Fibroblast of the aortic adventitia (primary cell): ENCODE data around the gene NR5A1. TPM values are rescaled to one million over a fixed set of nuclear protein-coding genes. Genes with fewer than 3 reads are reported as not detected.

ENCODE experiments used
- DNase-seq: peaks from one replicate; pipeline ENCODE4 v3.0.0-alpha.2; 2010; ENCODE audit warnings: low read depth
- H3K4me3 ChIP-seq: 2 replicates; pipeline ENCODE4 v1.5.1; 2011; ENCODE audit warnings: low read depth, mild to moderate bottlenecking, control low read depth, low read length, moderate library complexity
- total RNA-seq: library from RNA; depleted of rRNA; stranded (reverse); fragments of >200 nt; gene quantifications from 2 replicates; pipeline ENCODE4 v1.2.3, GENCODE V29; 2012; ENCODE audit warnings: low replicate concordance
- TF ChIP-seq, protein P1 (sequence below): IDR thresholded peaks from 2 replicates; pipeline ENCODE4 v1.5.1; 2011; ENCODE audit warnings: mild to moderate bottlenecking, low read length, control low read depth, inconsistent platforms; ENCODE audit not compliant: insufficient read depth

The NR5A1 gene
- total RNA-seq, 1 donor, result not detected

DNA sequence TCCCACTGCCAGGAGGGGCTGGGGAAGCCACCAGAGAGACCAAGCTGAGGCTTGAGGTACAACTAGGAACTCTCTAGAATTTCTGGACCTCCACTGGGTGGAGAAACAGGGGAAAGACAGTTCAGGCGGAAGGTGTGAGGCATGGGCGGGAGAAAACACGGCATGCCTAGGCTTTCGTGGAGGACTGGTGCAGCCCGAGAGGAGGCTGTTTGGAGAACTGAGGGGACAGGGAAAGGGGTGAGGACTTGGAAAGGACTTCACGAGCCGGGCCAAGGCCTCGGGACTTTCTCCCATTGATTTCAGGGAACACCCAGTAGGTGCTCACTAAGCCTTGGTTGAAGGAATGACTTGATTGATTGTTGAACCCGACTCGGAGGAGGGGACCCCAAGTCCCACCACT lies 66.4 kb downstream of the NR5A1 start:
- TF ChIP-seq, protein P1, sequence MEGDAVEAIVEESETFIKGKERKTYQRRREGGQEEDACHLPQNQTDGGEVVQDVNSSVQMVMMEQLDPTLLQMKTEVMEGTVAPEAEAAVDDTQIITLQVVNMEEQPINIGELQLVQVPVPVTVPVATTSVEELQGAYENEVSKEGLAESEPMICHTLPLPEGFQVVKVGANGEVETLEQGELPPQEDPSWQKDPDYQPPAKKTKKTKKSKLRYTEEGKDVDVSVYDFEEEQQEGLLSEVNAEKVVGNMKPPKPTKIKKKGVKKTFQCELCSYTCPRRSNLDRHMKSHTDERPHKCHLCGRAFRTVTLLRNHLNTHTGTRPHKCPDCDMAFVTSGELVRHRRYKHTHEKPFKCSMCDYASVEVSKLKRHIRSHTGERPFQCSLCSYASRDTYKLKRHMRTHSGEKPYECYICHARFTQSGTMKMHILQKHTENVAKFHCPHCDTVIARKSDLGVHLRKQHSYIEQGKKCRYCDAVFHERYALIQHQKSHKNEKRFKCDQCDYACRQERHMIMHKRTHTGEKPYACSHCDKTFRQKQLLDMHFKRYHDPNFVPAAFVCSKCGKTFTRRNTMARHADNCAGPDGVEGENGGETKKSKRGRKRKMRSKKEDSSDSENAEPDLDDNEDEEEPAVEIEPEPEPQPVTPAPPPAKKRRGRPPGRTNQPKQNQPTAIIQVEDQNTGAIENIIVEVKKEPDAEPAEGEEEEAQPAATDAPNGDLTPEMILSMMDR, result no peak
- no peak overlapping the region for H3K4me3 ChIP-seq
- DNase-seq, result no peak

DNA sequence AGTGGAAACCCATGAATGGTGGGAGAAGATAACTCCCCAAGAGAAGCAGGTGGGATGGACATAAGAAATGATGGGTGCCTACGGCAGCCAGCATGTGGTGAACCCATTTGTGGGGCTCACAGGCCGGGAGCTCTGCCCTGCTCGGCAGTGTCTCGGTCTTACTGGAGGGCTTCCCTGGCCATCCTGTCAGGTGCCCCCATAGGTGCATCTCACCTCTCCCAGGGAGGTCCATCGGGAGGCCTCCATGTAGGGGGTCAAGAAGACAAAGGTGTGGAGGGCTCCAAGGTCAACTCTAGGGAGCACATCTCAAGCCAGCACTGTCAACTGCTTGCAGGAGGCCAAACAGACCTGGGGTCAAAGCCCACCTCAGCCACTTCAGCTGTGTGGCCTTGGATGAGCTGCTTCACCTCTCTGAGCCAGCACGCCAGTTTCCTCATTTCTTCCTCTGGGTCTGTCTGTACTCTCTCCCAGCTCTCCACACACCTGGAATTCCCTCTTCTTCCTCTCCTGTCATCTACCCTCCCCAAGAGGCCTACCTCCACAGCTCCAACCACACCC lies 67.4 kb downstream of the NR5A1 start:
- H3K4me3 ChIP-seq, result no peak overlapping the region
- DNase-seq, result no peak
- TF ChIP-seq, protein P1, result no peak

DNA sequence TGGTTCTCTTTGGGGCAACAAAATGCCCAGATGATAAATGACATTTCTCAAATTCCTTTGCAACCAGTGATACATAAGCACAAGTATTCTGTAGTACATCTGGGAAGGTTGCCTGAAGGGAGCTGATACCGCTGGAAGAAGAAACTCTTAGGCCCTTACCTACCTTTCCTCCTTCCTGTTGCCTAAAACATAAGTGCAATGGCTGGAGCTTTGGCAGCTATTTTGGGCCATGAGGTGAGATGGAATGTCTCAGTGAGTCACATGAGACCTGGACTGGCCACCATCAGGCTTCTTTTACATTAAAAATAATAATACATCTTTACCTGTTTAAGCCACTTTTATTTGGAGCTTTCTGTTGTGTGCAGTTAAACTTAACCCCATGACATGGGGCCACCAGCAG lies 68.1 kb downstream of the NR5A1 start:
- TF ChIP-seq, protein P1, result no peak
- DNase-seq, result no peak
- H3K4me3 ChIP-seq, result no peak overlapping the region

DNA sequence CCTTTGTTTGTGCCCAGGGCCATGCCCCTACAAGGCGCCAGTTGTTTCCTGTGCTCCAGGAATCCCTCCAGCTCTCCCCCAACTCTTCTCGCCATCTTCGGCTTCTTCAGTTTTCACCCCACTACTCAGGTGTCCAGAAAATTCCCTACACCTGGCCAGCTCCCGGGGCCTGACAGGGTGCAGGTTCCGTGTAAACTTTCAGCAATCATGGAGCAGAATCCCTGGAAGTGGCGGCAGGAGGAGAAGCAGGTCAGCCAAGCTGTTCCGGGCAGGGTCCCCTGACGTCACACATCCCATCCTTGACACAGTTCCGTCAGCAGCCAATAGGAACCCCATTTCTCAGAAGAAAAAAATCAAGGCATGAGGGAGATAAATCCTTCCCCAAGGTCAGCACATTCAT lies 69.1 kb downstream of the NR5A1 start:
- TF ChIP-seq, protein P1, result no peak

DNA sequence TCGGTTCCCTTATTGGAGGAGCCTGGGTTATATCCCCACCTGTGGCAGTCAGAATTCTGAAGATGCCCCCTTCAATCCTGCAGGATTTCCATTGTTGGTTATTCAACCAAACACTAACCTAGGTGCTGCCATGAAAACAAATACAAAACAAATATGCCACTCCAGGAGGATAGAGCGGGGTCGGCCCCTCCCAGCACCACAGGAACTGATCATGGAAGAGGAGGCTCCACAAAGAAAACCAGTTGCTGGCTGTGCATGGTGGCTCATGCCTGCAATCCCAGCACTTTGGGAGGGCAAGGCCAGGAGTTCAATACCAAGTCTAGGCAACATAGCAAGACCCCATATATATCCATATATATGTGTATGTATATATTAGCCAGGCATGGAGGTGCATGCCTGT lies 70.1 kb downstream of the NR5A1 start:
- H3K4me3 ChIP-seq, result no peak overlapping the region
- TF ChIP-seq, protein P1, result no peak
- no peak for DNase-seq

More for the DNA sequence above, 69.1 kb downstream of the NR5A1 start:
- DNase-seq, result no peak
- no peak overlapping the region for H3K4me3 ChIP-seq

DNA sequence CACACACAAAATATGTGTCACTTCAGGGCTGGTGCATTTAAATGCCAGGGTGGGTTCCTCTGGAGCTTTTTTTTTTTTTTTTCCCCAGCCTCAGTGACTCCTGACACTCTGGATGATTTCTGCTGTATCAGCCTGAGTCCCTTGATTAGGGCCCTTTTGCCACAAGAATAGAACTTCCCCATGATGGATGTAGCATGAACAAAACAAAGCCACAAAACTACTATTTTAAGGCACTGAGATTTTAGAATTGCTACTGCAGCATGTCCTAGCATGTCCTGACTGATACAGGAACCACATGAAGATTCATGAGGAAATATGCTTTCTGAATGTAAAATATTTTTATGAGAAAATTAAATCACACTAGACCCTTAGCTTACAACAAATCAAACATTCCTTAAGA lies 70.9 kb downstream of the NR5A1 start:
- TF ChIP-seq, protein P1, result no peak
- no peak overlapping the region for H3K4me3 ChIP-seq
- no peak for DNase-seq

Other genes with a start within 250 kb of the NR5A1 start
- 44.7 and 64.3 TPM in 2 replicates for gene NEK6, start 249.4 kb downstream of the NR5A1 start, total RNA-seq
- 59.2 and 209 TPM in 2 replicates for gene PSMB7, start 92.0 kb downstream of the NR5A1 start, total RNA-seq
- gene ADGRD2, start 56.9 kb downstream of the NR5A1 start, total RNA-seq, result not detected in 2 replicates